ENCODE results near the gene HAUS8. TPM values are rescaled to one million over a fixed set of nuclear protein-coding genes. Genes with fewer than 3 reads are reported as not detected.

The HAUS8 gene
- polyA plus RNA-seq, 1 donor from 2014 or later = 3.6 TPM

DNA sequence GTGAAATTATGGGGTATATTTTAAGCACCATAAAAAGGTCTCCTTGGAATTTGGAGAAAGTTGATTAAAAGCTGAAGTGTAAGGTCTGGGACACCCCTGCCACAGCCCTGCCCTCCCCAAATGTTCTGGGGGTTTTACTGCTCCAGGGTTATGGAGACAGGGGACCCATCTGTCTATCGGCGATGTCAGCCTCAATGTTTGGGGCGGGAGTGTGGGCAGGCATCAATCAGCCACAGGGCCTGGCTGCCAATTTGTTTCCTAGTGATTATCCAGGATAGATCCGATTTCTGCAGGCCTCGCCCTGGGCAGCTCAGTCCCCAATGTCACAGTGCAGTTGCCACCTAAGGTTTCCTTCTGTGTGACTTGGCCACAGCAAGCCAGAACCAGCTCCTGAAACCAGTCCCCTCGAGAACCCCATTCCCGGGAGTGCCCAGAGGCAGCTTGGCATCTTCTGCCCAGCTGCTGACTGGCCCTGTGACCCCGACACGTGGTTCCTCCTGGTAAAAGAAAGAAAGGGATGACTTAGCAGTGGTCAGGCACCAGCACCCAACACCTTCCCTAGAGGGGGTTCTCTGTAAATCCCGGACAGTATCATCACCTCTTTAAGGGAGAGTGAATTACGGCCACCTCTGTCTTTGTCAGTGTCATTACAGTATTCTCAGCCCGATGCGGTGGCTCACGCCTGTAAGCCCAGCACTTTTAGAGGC is 41.9 kb upstream of the HAUS8 start:
- no peak overlapping the region for H3K4me2 ChIP-seq (ENCODE audit: low read length)
- no peaks in the 10 kb centered on the region for H3K9me2 ChIP-seq (ENCODE audit: insufficient read depth, low read length)
- no peaks in the 10 kb centered on the region for H3K79me2 ChIP-seq (replicated peaks; ENCODE audit: insufficient read depth, low read length)
- no peak for TF ChIP-seq RAD21 (conservative IDR thresholded peaks at IDR 0.05)
- TF ChIP-seq MXI1 (conservative IDR thresholded peaks at IDR 0.05; ENCODE audit: poor library complexity, severe bottlenecking) = no peak
- TF ChIP-seq, protein P1, sequence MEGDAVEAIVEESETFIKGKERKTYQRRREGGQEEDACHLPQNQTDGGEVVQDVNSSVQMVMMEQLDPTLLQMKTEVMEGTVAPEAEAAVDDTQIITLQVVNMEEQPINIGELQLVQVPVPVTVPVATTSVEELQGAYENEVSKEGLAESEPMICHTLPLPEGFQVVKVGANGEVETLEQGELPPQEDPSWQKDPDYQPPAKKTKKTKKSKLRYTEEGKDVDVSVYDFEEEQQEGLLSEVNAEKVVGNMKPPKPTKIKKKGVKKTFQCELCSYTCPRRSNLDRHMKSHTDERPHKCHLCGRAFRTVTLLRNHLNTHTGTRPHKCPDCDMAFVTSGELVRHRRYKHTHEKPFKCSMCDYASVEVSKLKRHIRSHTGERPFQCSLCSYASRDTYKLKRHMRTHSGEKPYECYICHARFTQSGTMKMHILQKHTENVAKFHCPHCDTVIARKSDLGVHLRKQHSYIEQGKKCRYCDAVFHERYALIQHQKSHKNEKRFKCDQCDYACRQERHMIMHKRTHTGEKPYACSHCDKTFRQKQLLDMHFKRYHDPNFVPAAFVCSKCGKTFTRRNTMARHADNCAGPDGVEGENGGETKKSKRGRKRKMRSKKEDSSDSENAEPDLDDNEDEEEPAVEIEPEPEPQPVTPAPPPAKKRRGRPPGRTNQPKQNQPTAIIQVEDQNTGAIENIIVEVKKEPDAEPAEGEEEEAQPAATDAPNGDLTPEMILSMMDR (IDR thresholded peaks at IDR 0.05; ENCODE audit: poor library complexity, severe bottlenecking) = no peak
- TF ChIP-seq SMC3 (conservative IDR thresholded peaks at IDR 0.05; ENCODE audit: poor library complexity) = no peak
- TF ChIP-seq TAF1 (IDR thresholded peaks at IDR 0.05; ENCODE audit: low read depth) = no peak
- TF ChIP-seq, protein P2, sequence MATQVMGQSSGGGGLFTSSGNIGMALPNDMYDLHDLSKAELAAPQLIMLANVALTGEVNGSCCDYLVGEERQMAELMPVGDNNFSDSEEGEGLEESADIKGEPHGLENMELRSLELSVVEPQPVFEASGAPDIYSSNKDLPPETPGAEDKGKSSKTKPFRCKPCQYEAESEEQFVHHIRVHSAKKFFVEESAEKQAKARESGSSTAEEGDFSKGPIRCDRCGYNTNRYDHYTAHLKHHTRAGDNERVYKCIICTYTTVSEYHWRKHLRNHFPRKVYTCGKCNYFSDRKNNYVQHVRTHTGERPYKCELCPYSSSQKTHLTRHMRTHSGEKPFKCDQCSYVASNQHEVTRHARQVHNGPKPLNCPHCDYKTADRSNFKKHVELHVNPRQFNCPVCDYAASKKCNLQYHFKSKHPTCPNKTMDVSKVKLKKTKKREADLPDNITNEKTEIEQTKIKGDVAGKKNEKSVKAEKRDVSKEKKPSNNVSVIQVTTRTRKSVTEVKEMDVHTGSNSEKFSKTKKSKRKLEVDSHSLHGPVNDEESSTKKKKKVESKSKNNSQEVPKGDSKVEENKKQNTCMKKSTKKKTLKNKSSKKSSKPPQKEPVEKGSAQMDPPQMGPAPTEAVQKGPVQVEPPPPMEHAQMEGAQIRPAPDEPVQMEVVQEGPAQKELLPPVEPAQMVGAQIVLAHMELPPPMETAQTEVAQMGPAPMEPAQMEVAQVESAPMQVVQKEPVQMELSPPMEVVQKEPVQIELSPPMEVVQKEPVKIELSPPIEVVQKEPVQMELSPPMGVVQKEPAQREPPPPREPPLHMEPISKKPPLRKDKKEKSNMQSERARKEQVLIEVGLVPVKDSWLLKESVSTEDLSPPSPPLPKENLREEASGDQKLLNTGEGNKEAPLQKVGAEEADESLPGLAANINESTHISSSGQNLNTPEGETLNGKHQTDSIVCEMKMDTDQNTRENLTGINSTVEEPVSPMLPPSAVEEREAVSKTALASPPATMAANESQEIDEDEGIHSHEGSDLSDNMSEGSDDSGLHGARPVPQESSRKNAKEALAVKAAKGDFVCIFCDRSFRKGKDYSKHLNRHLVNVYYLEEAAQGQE (IDR thresholded peaks at IDR 0.05; ENCODE audit: borderline replicate concordance) = no peak
- TF ChIP-seq EZH2 (IDR thresholded peaks at IDR 0.05; ENCODE audit: borderline replicate concordance, insufficient read depth, low read length, poor library complexity, severe bottlenecking) = no peak
- no peak for TF ChIP-seq EP300 (conservative IDR thresholded peaks at IDR 0.05; ENCODE audit: poor library complexity, severe bottlenecking)
- no peak for TF ChIP-seq POLR2AphosphoS5 (IDR thresholded peaks at IDR 0.05)
- H3K27me3 ChIP-seq (ENCODE audit: insufficient read depth, low read depth, low read length) = no peaks in the 10 kb centered on the region
- no peak overlapping the region for H3K9ac ChIP-seq (ENCODE audit: low read length)
- H3F3A ChIP-seq (ENCODE audit: insufficient read depth, low read length, poor library complexity, severe bottlenecking) = no peaks in the 10 kb centered on the region
- no peak overlapping the region for H3K27ac ChIP-seq (ENCODE audit: low read length)
- H3K36me3 ChIP-seq (ENCODE audit: insufficient read depth, low read length) = no peaks in the 10 kb centered on the region
- no peak overlapping the region for H2AFZ ChIP-seq (ENCODE audit: low read depth, low read length)
- H3K4me3 ChIP-seq (ENCODE audit: low read length) = no peak overlapping the region
- no peaks in the 10 kb centered on the region for H3K9me3 ChIP-seq (ENCODE audit: low read length)
- no peaks in the 10 kb centered on the region for H4K20me1 ChIP-seq (ENCODE audit: insufficient read depth)

DNA sequence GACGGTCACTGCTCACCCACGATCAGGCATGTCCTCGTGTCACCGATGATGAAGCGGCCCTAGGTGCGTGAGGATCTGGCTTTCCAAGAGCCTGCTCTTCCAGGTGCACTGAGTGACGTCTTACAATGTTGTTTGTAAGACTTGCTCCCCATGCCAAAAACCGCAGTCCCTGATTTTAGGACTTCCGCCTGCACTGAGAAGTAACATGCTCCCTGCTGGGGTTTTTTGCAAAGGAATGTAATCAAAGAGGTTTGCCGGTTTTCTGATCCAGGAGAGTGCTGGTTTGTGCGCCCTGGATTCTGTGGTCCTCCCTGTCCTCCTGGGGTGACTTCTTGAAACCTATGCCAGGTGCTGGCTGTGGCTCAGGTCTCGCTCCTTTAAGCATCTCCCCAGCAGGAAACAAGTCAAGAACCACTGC is 39.2 kb upstream of the HAUS8 start:
- H4K20me1 ChIP-seq (ENCODE audit: insufficient read depth) = no peaks in the 10 kb centered on the region
- TF ChIP-seq SMC3 (conservative IDR thresholded peaks at IDR 0.05; ENCODE audit: poor library complexity) (no peak), MXI1 (conservative IDR thresholded peaks at IDR 0.05; ENCODE audit: poor library complexity, severe bottlenecking) (no peak), EP300 (conservative IDR thresholded peaks at IDR 0.05; ENCODE audit: poor library complexity, severe bottlenecking) (no peak), RAD21 (conservative IDR thresholded peaks at IDR 0.05) (no peak), EZH2 (IDR thresholded peaks at IDR 0.05; ENCODE audit: borderline replicate concordance, insufficient read depth, low read length, poor library complexity, severe bottlenecking) (no peak), TAF1 (IDR thresholded peaks at IDR 0.05; ENCODE audit: low read depth) (no peak), POLR2AphosphoS5 (IDR thresholded peaks at IDR 0.05) (no peak)
- TF ChIP-seq, protein P1 (IDR thresholded peaks at IDR 0.05; ENCODE audit: poor library complexity, severe bottlenecking) = no peak
- TF ChIP-seq, protein P2 (IDR thresholded peaks at IDR 0.05; ENCODE audit: borderline replicate concordance) = no peak
- H3K36me3 ChIP-seq (ENCODE audit: insufficient read depth, low read length) = no peaks in the 10 kb centered on the region
- H3K4me2 ChIP-seq (ENCODE audit: low read length) = no peak overlapping the region
- H2AFZ ChIP-seq (ENCODE audit: low read depth, low read length) = no peak overlapping the region
- no peaks in the 10 kb centered on the region for H3K9me2 ChIP-seq (ENCODE audit: insufficient read depth, low read length)
- no peaks in the 10 kb centered on the region for H3K79me2 ChIP-seq (replicated peaks; ENCODE audit: insufficient read depth, low read length)
- H3K9me3 ChIP-seq (ENCODE audit: low read length) = no peaks in the 10 kb centered on the region
- no peaks in the 10 kb centered on the region for H3F3A ChIP-seq (ENCODE audit: insufficient read depth, low read length, poor library complexity, severe bottlenecking)
- no peaks in the 10 kb centered on the region for H3K27me3 ChIP-seq (ENCODE audit: insufficient read depth, low read depth, low read length)
- H3K27ac ChIP-seq (ENCODE audit: low read length) = no peak overlapping the region
- H3K9ac ChIP-seq (ENCODE audit: low read length) = no peak overlapping the region
- no peak overlapping the region for H3K4me3 ChIP-seq (ENCODE audit: low read length)

Data from neural cell (in vitro differentiated cells).